DMS 273 treated with DMSO at 0.1 percent for 48 hours (cell line): ENCODE data around the gene FOXD4L6.
"Not testable (repeated sequence)": the region's sequence is repeated elsewhere in the genome, so short reads cannot be mapped to it uniquely, and the experiment has no call there.

Source experiments
- DNase-seq: peaks from one replicate; lab custom pipeline; 2025; lab: John Stamatoyannopoulos, UW

FOXD4L6 gene

DNA sequence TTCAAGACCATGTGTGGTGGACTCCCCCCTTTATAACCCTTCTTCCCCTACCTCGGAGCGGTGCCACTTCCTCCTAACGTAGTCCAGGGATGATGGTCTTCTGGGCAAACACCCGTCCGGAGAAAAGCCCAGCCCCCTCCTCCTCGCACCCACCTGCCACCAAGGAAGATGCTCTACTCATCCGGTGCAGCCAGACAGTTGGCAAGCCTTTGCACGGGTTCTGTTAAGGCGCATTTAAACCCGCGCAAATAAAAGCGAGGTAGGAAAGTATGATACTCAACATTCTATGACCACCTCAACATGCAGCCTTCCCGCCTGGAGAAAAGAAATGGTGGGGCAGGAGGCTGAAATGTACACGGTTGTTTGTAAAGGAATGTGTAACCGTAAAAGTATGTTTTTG lies at the start of gene FOXD4L6:
TSS of gene FOXD4L6 (minus strand) at position 101 of the 400 bp plus-strand sequence. CDS start 298 bp downstream, outside the sequence.
- not testable (repeated sequence) for DNase-seq

DNA sequence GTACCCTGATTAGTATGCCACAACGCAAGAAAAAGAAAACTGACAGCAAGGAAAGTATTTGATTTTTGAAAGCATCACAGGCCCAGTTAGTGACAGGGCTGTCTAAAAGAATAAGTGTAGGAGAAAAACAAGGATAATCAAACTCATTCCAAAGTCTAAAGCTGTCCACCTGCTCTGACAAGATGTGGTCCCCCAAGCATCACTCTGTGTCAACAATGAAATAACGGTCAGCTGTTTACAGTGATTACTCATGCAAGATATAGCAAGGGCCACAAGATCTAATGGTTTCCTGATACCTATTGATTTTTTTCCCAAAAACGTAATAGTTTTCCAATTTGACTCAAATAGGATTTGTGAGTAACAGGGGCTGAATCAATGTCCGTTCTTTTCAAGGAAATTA lies 46.5 kb upstream of the FOXD4L6 start:
- not testable (repeated sequence) for DNase-seq

DNA sequence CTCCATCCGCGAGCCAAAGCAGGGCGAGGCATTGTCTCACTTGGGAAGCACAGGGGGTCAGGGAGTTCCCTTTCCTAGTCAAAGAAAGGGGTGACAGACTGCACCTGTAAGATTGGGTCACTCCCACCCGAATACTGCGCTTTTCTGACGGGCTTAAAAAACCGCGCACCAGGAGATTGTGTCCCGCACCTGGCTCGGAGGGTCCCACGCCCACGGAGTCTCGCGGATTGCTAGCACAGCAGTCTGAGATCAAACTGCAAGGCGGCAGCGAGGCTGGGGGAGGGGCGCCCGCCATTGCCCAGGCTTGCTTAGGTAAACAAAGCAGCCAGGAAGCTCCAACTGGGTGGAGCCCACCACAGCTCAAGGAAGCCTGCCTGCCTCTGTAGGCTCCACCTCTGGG lies 21.6 kb upstream of the FOXD4L6 start:
- not testable (repeated sequence) for DNase-seq

DNA sequence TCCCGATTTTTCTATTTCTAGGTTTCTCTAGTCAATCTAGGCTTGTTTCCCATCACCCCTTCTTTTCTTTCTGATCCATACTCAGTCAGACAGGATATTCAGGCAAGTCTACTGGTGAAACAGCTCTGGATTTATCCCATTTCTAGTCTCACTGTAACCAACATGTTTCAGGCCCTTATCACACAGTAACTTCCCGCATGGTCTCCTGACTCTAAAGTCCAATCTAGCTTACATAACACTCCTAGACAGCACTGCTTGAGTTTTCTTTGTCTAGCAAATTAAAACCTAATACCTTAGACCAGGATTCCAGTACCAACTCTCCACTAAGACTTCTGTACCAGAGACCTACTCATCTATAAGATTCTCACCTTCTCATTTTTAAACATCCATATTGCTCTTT lies 13.4 kb upstream of the FOXD4L6 start:
- DNase-seq, result not testable (repeated sequence)

DNA sequence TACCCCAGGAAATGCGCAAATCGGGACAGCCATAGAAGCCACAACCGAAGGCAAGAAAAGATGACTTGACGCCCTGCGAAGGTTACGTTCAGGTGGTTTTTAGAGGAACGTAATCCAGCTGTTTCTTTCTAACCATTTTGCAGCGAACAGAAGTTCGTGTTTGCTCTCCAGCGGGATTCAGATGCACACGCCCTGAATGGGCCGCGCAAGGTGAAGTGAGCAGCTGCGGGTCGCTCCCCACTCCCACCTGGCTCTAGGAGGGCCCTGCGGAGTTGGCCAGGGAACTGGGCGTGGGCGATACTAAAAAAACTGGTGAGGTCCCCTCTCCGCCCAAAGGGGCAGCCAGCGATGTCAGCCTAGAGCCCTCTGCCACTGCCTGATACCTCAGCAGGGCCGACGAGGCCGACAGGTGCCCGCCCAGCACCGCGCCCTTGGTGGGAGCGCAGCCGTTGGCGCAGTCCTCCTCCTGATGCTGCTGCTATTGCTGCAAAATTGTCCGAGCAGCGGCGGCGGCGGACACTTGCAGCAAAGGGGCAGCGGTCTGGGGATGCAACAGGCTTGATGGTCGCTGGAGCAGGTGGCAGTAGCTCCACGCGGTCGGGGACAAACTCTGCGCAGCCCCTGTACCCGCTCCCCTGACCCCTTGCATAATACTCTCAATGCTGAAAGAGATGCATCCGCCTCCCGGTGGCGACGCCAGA lies 1.6 kb downstream of the FOXD4L6 start:
- DNase-seq, result not testable (repeated sequence)

DNA sequence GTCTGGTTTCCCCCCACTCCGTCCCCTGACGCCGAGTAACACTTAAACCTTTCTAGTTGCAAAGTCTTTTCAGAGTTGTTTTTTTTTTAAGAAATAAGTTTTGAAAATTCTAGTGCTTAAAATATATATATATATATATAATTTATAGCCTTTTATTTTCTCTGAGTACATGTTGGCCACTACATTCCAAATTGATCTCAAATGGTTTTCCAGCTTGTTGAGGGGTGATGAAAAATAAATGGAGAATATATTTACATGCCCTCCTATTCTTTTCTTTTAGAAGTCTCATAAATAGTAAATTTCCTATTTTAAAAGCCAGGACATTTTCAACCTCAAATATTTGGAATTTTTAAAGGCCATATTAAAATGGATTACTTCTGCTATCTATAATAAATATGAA lies 2.5 kb downstream of the FOXD4L6 start:
- DNase-seq, result not testable (repeated sequence)

DNA sequence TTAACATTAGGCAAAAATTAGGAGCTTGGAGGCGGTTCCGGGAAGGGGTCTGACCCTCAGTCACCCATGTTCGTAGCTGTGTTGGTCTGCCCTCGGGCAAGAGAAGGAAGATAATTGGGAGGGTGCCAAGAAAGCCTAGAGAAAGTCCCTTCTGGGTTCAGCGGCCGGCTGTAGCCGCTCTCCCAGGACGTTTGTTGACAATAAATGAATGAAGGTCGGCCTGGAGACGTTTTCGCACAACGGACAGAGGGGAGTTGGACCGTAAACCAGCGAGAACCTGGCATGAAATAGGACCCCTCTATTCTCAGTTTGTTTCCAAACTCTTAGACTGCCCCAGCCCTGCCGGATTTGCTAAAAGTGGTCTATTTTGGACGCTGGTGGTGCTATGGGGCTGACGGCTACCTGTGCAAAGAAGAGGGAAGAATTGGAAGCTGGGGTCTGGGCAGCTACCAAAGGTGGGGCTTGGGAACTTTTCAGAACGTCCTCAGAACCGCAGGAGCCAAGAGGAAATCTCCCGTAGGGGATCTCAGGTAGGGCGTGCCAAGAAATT lies 3.3 kb downstream of the FOXD4L6 start:
- not testable (repeated sequence) for DNase-seq

DNA sequence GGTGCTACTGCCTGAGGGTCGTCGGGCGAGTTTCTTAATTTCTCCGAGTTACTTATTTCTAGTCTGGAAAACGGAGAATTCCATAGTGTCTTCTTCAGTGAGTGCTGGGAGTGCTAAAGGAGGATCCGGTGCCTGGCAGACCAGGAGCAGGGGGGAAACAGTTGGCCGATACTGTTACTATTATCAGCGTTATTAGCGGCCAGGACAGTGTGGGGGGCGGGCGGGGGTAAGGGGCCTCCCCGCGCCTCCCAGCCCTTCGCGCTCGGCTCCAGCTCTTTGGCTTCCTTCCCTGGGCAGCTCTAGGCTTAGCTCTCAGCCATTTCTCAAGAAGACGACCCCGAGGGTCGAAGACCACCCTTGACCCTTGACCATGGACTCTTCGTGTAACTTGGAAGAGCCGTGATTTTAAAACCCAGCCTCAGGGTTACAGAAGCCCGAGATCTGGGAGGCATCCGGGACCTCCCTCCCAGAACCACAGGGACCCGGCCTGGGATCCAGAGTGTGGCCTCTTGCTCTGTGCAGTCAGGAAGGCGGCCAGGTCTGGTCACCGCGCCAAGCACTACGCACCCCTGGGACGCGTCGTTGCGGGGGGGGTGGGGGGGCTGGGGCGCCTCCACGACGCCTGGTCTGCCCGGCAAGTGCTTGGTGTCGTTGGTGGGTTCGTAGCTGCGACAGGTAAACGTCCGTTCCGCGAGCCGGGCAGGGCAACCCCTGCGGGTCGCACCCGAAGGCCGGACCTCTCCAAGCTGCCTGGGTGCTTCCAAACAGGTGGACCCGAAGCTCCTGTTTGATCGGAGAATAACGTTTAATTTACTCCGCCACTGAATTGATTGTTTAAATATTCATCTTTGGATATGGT lies 4.0 kb downstream of the FOXD4L6 start:
- DNase-seq, result not testable (repeated sequence)

DNA sequence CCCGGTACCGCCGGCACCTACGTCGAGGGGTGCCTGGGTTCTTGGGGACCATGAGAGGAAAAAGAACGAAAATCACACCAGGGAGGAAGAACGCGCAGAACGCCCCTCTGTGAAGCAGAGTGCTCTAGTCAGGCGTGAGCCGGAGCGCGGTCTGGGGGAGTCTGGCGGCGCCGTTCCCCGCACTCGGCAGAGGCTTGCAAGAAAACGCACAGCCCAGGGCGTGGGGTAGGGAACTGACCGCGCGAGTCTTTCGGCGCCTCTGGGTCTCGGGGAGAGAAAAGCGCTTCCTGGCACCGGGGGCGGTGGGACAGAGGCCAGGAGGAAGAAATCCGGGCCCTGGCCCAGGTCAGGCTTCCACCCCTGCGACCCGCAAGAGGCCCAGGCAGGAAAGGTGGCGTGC lies 4.7 kb downstream of the FOXD4L6 start:
- not testable (repeated sequence) for DNase-seq

DNA sequence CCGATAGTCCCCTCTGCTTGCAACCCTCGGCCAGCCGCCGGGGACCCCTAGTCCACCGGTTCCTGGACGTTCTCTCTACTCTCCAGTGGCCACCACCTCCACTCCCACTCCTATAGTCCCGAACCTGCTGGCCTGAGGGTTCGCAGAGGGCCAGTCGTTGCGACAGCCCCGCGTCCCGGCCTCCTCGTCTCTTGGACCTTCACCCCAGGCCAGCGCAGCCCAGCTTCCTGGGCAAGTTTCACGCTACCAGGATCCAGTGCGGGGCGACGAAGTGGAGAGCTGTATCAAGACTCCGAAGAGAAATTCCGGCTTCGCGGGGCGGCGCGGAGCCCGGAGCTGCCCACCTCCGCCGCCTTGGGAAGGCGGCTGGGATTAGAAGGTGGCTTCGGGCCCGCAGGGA lies 5.1 kb downstream of the FOXD4L6 start:
- DNase-seq, result not testable (repeated sequence)

DNA sequence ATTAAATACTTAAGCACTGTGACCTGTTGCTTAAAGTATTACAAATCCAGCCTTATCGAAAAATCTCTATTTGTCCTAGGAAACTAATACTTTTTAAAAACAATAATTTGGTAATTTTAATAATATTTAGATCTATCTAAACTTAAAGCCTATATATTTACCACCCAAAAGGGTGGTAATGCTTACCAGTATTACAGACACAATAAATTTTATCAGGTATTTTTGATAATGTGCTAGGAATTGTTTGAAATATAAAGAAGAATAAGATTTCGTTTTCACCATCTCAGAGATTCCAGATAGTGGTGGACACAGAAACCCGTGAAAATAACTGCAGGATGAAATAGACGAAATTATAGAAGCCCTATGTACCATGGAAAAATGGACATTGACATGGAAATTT lies 7.8 kb downstream of the FOXD4L6 start:
- DNase-seq, result not testable (repeated sequence)

DNA sequence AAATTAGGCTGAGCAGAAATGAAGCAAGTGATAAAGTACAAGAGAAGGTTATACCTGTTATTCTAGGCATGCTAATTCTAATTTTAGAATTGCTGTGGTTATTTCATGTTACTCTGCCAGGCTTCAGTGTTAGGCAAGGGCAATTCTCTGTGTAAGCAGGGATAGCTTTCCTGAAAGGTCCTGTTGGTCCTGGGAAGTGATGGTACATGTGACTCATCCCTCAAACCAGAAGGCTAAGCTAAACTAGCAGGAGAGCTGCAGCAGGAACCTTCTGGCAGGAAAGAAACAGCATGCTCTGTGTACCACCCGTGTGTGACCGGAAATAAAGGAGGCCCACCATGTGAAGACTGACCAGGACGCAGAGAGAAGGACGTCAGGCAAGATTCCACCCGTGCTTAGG lies 8.8 kb downstream of the FOXD4L6 start:
- DNase-seq, result not testable (repeated sequence)

DNA sequence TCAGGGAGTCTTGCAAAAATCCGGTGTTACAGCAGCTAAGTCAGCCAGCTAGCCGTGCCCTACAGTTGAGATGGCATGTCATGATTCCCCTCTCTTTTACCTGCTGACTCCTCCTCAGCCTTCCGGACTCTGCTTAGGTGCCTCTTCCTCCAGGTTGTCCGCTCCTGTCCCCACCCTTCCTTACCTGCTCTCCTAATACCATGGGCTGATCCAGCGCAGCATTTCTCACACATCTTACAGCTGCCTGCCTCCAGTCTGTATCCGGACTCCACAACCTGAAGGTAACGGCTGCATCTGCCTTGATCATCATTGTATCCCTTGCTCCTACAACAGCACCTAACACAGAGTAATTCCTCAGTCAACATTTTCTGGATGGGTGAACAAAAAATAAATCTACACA lies 9.2 kb downstream of the FOXD4L6 start:
- DNase-seq, result not testable (repeated sequence)

DNA sequence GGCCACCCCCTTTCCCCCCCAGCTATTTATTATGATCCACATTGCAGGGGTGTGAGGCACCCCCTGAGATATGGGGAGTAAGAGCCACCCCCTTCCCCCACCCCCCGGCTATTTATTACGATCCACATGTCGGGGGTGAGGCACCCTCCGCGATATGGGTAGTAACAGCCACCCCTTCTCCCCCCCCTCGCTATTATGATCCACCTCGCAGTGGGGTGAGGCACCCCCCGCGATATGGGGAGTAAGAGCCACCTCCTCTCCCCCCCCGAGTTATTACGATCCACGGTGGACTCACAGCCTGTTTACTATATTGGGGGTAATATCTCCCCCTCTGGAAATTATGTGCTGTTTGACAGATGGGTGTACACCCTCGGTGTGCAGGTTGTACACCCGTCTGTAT lies 15.1 kb downstream of the FOXD4L6 start:
- not testable (repeated sequence) for DNase-seq

DNA sequence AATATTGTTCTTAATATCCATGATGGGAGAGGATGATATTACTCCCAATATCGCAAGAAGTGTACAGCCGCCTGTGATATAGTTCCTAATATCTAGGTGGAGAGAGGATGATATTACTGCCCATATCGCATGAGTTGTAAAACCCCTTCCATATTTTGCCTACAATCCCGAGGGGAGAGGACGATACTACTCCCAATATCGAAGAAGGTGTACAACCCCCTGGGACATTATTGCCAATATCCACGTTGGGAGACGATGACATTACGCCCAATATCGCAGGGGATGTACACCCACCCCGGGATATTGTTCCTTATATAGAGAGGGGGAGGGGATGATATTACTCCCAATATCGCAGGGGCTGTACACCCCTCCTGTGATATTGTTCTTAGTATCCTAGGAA lies 17.1 kb downstream of the FOXD4L6 start:
- DNase-seq, result not testable (repeated sequence)

DNA sequence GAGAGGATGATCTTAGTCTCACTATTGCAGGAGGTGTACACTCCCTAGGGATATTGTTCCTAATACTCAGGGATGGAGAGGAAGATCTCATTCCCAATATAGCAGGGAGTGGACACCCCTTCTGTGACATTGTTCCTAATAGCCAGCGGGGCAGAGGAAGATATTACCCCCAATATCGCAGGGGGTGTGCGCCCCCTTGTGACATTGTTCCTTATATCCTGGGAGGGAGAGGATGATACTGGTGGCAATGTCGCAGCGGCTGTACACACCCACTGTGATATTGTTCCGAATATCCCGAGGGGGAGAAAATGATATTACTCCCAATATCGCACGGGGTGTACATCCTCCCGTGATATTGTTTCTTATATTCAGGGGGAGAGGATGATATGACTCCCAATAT lies 17.6 kb downstream of the FOXD4L6 start:
- not testable (repeated sequence) for DNase-seq

DNA sequence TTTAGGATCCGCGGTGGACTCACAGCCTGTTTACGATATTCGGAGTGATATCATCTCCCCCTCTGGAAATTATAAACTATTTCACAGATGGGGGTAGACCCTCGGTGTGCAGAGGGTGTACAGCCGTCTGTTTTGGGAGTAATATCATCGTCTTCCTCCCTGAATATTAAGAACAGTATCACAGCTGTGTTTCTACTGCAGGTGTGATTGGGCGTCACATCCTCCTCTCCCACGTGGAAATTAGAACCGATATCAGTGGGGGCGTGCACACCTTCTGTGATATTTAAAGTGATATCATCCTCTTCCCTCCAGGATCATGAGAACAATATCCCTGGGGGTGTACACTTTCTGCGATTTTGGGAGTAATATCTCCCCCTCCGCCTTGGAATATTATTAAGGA lies 19.2 kb downstream of the FOXD4L6 start:
- not testable (repeated sequence) for DNase-seq

DNA sequence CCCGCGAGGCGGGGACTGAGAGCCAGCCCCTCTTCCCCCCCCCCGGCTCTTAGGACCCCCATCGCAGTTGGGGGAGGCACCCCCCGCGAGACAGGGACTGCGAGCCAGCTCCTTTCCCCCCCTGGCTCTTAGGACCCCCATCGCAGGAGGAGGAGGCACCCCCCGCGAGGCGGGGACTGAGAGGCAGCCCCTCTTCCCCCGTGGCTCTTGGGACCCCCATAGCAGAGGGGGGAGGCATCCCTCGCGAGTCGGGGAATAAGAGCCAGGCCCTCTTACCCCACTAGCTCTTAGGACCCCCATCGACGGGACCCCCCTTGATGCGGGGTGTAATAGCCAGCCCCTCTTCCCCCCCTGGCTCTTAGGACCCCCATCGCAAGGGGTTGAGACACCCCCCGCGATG lies 19.7 kb downstream of the FOXD4L6 start:
- not testable (repeated sequence) for DNase-seq

DNA sequence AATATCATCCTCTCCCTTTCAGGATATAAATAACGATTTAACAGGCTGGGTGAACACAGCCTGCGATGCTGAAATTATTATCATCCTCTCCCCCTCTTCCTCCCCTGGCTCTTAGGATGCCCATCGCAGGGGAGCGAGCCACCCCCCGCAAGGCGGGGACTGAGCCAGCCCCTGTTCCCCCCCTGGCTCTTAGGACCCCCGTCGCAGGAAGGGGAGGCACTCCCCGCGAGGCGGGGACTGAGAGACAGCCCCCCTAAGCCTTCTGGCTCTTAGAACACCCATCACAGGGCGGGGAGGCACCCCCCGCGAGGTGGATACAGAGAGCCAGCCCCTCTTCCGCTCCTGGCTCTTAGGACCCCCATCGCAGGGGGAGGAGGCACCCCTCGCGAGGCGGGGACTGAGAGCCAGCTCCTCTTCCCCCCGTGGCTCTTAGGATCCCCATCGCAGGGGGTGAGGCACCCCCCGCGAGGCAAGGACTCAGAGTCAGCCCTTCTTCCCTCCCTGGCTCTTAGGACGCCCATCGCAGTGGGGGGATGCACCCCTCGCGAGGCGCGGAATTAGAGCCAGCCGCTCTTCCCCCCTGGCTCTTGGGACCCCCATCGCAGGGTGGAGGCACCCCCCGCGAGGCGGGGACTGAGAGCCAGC lies 21.9 kb downstream of the FOXD4L6 start:
- not testable (repeated sequence) for DNase-seq

DNA sequence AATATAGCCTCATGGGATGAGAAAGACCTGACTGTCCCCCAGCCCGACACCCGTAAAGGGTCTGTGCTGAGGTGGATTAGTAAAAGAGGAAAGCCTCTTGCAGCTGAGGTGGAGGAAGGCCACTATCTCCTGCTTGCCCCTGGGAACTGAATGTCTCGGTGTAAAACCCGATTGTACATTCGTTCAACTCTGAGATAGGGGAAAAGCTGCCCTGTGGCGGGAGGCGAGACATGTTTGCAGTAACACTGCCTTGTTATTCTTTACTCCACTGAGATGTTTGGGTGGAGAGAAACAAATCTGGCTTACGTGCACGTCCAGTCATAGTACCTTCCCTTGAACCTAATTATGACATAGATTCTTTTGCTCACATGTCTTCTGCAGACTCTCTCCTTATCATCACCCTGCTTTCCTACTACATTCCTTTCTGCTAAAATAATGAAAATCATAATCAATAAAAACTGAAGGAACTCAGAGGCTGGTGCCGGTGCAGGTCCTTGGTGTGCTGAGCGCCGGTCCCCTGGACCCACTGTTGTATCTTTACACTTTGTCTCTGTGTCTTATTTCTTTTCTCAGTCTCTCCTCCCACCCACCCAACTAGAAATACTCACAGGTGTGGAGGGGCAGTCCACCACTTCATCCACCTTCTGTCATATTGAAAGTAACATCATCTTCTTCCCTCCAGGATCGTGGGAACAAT lies 22.8 kb downstream of the FOXD4L6 start:
- DNase-seq, result not testable (repeated sequence)

DNA sequence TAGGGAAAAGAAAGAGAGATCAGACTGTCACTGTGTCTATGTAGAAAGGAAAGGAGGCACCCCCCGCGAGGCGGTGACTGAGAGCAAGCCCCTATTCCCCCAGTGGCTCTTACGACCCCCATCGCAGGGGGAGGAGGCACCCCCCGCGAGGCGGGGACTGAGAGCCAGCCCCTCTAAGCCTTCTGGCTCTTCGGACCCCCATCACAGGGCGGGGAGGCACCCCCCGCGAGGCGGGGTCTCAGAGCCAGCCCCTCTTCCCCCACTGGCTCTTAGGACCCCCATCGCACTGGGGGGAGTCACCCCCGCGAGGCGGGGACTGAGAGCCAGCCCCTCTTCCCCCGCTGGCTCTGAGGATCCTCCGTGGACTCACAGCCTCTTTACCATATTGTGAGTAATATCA lies 23.9 kb downstream of the FOXD4L6 start:
- DNase-seq, result not testable (repeated sequence)

DNA sequence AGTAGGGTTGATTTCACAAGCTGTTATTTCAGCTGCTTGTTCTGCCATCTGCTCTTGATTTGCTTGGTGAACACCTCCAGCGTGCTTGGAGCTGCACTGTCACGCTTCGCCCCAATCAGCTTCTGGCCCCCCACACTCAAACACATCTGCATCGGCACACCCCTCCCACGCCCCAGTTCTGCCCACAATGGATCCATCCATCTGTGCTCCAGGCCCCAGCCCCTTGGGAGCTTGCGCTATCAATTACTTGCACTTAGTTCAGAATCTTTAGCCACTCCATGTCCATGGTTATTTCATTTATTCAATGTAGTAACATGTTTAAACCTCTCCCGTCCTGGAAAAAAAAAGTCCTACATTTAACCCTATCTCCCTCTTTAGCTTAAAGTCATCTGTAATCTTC lies 28.0 kb downstream of the FOXD4L6 start:
- not testable (repeated sequence) for DNase-seq
